Kidney epithelial cell (primary cell): ENCODE results near the gene DEXI. TPM values are rescaled to one million over a fixed set of nuclear protein-coding genes. Genes with fewer than 3 reads are reported as not detected.

Experiments used
- DNase-seq: peaks from one replicate; pipeline ENCODE4 v3.0.0-alpha.2; 2010; ENCODE audit warnings: low read depth
- H3K27me3 ChIP-seq: 2 replicates; pipeline ENCODE4 v1.6.0; 2011; ENCODE audit warnings: low read length; ENCODE audit not compliant: control insufficient read depth, insufficient read depth
- H3K36me3 ChIP-seq: 2 replicates; pipeline ENCODE4 v1.5.1; 2011; ENCODE audit warnings: low read length; ENCODE audit not compliant: control insufficient read depth, insufficient read depth
- H3K4me3 ChIP-seq: 2 replicates; pipeline ENCODE4 v1.5.1; 2011; ENCODE audit warnings: low read depth, mild to moderate bottlenecking, control low read depth, low read length
- CTCF ChIP-seq: IDR thresholded peaks from 2 replicates; pipeline ENCODE4 v1.5.1; 2011; ENCODE audit warnings: mild to moderate bottlenecking, moderate library complexity, low read length, control low read depth, inconsistent platforms; ENCODE audit not compliant: insufficient read depth, poor library complexity, severe bottlenecking
- total RNA-seq: library from RNA; depleted of rRNA; stranded (reverse); fragments of >200 nt; gene quantifications from 2 replicates; pipeline ENCODE4 v1.2.3, GENCODE V29; 2015

The DEXI gene
- total RNA-seq, 1 donor from 2014 or later, result 62.5 TPM

GRCh38 chr16:10879681-10880589 lies 62.3 kb downstream of the DEXI start:
- Histone ChIP-seq H3K27me3 (peaks cover 37% of the 10 kb centered on the region), H3K4me3 (no peak overlapping the region)

More at GRCh38 chr16:10879681-10880589, 62.3 kb downstream of the DEXI start:
- no peak for DNase-seq
- TF ChIP-seq CTCF, result no peak
- H3K36me3 ChIP-seq, result no peaks in the 10 kb centered on the region

Other genes with a start within 250 kb of the DEXI start
- gene TEKT5, start 247.5 kb downstream of the DEXI start, total RNA-seq, result 0.04 and 0.27 TPM in 2 replicates
- gene NUBP1, start 198.6 kb downstream of the DEXI start, total RNA-seq, result 26.0 and 27.6 TPM in 2 replicates
- gene TVP23A, start 123.7 kb downstream of the DEXI start, total RNA-seq, result 0.21 and 0.62 TPM in 2 replicates
- 0.04 and 0.07 TPM in 2 replicates for gene CIITA, start 65.3 kb downstream of the DEXI start, total RNA-seq
- 19.8 and 20.9 TPM in 2 replicates for gene CLEC16A, start 2.1 kb upstream of the DEXI start, total RNA-seq